H54 (cell line): Measurements from ENCODE around the gene ASGR2.

Experiments used
- DNase-seq: peaks from one replicate; pipeline ENCODE4 v3.0.0; 2011; ENCODE audit warnings: low spot score, mixed read lengths; ENCODE audit not compliant: insufficient read length
- FAIRE-seq: peaks from 3 replicates; lab custom pipeline; 2011; peaks lifted over from hg19 to GRCh38; lab: Jason Lieb, UNC
- POLR2A ChIP-seq: IDR thresholded peaks from 2 replicates; pipeline ENCODE4 v1.6.1; 2011; ENCODE audit warnings: low read depth, mild to moderate bottlenecking, low read length

ASGR2 gene

GRCh38 chr17:7114875-7115614 lies 423 bp upstream of the ASGR2 start:
- DNase-seq (no peak), FAIRE-seq (no peak)
- TF ChIP-seq POLR2A: no peak

GRCh38 chr17:7113273-7114071 lies 1.1 kb downstream of the ASGR2 start:
- no peak for DNase-seq
- FAIRE-seq: no peak
- no peak for TF ChIP-seq POLR2A

- DNase-seq (no peak), FAIRE-seq (no peak)
Measured at GRCh38 chr17:7112510-7113108, 2.0 kb downstream of the ASGR2 start.

GRCh38 chr17:7111784-7112509 lies 2.7 kb downstream of the ASGR2 start:
- TF ChIP-seq POLR2A: no peak
- FAIRE-seq: no peak
- no peak for DNase-seq

More at GRCh38 chr17:7112510-7113108, 2.0 kb downstream of the ASGR2 start:
- TF ChIP-seq POLR2A: no peak

- DNase-seq: no peak
- no peak for FAIRE-seq
- no peak for TF ChIP-seq POLR2A
Measured at GRCh38 chr17:7110617-7111306, 3.9 kb downstream of the ASGR2 start.

GRCh38 chr17:7109461-7110322 lies 4.9 kb downstream of the ASGR2 start:
- DNase-seq (no peak), FAIRE-seq (no peak)
- no peak for TF ChIP-seq POLR2A

GRCh38 chr17:7108981-7109380 lies 5.6 kb downstream of the ASGR2 start:
- no peak for TF ChIP-seq POLR2A
- no peak for FAIRE-seq
- DNase-seq: no peak

GRCh38 chr17:7108560-7108925 lies 6.1 kb downstream of the ASGR2 start:
- no peak for TF ChIP-seq POLR2A
- FAIRE-seq: no peak
- DNase-seq: no peak

- DNase-seq (no peak), FAIRE-seq (no peak)
- TF ChIP-seq POLR2A: no peak
Measured at GRCh38 chr17:7107795-7108559, 6.6 kb downstream of the ASGR2 start.

GRCh38 chr17:7107012-7107754 lies 7.4 kb downstream of the ASGR2 start:
- no peak for DNase-seq
- FAIRE-seq: no peak

GRCh38 chr17:7102421-7102820 lies 12.2 kb downstream of the ASGR2 start:
- no peak for FAIRE-seq

More at GRCh38 chr17:7107012-7107754, 7.4 kb downstream of the ASGR2 start:
- TF ChIP-seq POLR2A: no peak

More at GRCh38 chr17:7102421-7102820, 12.2 kb downstream of the ASGR2 start:
- no peak for TF ChIP-seq POLR2A
- DNase-seq: no peak
